H9 (cell line): Measurements from ENCODE around the gene SDK2. TPM values are rescaled to one million over a fixed set of nuclear protein-coding genes. Genes with fewer than 3 reads are reported as not detected.

Source experiments
- DNase-seq: peaks from one replicate; pipeline ENCODE4 v3.0.0-alpha.2; 2017
- H2AFZ ChIP-seq: one replicate; pipeline ENCODE4 v1.6.1; 2013; ENCODE audit warnings: mild to moderate bottlenecking, low read length, control low read depth, moderate library complexity
- H2AK5ac ChIP-seq: 2 replicates; pipeline ENCODE4 v1.6.1; 2013; ENCODE audit warnings: low read length, control low read depth, mixed read lengths; ENCODE audit not compliant: insufficient read length
- H2BK120ac ChIP-seq: one replicate; pipeline ENCODE4 v1.6.1; 2013; ENCODE audit warnings: low read depth, mild to moderate bottlenecking, low read length, control low read depth, inconsistent platforms; ENCODE audit not compliant: poor library complexity, severe bottlenecking
- H2BK12ac ChIP-seq: 2 replicates; pipeline ENCODE4 v1.6.1; 2013; ENCODE audit warnings: low read length, control low read depth, mixed read lengths, low read depth; ENCODE audit not compliant: insufficient read length
- H2BK15ac ChIP-seq: 2 replicates; pipeline ENCODE4 v1.6.1; 2013; ENCODE audit warnings: low read depth, low read length, control low read depth
- H2BK20ac ChIP-seq: one replicate; pipeline ENCODE4 v1.6.1; 2013; ENCODE audit warnings: low read depth, mild to moderate bottlenecking, low read length, control low read depth, inconsistent platforms; ENCODE audit not compliant: poor library complexity, severe bottlenecking
- H2BK5ac ChIP-seq: 2 replicates; pipeline ENCODE4 v1.6.1; 2013; ENCODE audit warnings: low read length, control low read depth, mixed read lengths; ENCODE audit not compliant: insufficient read length
- H3K14ac ChIP-seq: 2 replicates; pipeline ENCODE4 v1.6.1; 2013; ENCODE audit warnings: low read length, control low read depth; ENCODE audit not compliant: insufficient read depth
- H3K18ac ChIP-seq: 2 replicates; pipeline ENCODE4 v1.6.1; 2013; ENCODE audit warnings: low read depth, mild to moderate bottlenecking, mixed read lengths, low read length, control low read depth; ENCODE audit not compliant: insufficient read length
- H3K23ac ChIP-seq: 2 replicates; pipeline ENCODE4 v1.6.1; 2013; ENCODE audit warnings: low read length, control low read depth, mixed read lengths, low read depth; ENCODE audit not compliant: insufficient read length
- H3K23me2 ChIP-seq: 2 replicates; pipeline ENCODE4 v1.6.1; 2013; ENCODE audit warnings: low read depth, mild to moderate bottlenecking, mixed read lengths, low read length, control low read depth; ENCODE audit not compliant: insufficient read length, poor library complexity, severe bottlenecking
- H3K27ac ChIP-seq: 2 replicates; pipeline ENCODE4 v1.5.1; 2013; ENCODE audit warnings: low read length, control low read depth, mixed read lengths, low read depth; ENCODE audit not compliant: insufficient read length
- H3K27me3 ChIP-seq: 2 replicates; pipeline ENCODE4 v1.6.1; 2013; ENCODE audit warnings: low read length, control low read depth, inconsistent platforms; ENCODE audit not compliant: insufficient read depth
- H3K4ac ChIP-seq: 2 replicates; pipeline ENCODE4 v1.6.1; 2013; ENCODE audit warnings: low read depth, mild to moderate bottlenecking, control low read depth, inconsistent platforms, low read length, moderate library complexity
- H3K4me1 ChIP-seq: 2 replicates; pipeline ENCODE4 v1.6.1; 2013; ENCODE audit warnings: low read length, control low read depth, inconsistent platforms; ENCODE audit not compliant: insufficient read depth
- H3K4me2 ChIP-seq: 2 replicates; pipeline ENCODE4 v1.6.1; 2013; ENCODE audit warnings: low read length, control low read depth, mixed read lengths; ENCODE audit not compliant: insufficient read length, insufficient read depth
- H3K56ac ChIP-seq: 2 replicates; pipeline ENCODE4 v1.6.1; 2013; ENCODE audit warnings: low read depth, mild to moderate bottlenecking, mixed read lengths, low read length, control low read depth; ENCODE audit not compliant: insufficient read length
- H3K79me1 ChIP-seq: 2 replicates; pipeline ENCODE4 v1.6.1; 2013; ENCODE audit warnings: low read depth, mild to moderate bottlenecking, moderate library complexity, low read length, control low read depth, inconsistent platforms; ENCODE audit not compliant: insufficient read depth, poor library complexity, severe bottlenecking
- H3K79me2 ChIP-seq: 2 replicates; pipeline ENCODE4 v1.6.1; 2013; ENCODE audit warnings: low read length, control low read depth, inconsistent platforms; ENCODE audit not compliant: insufficient read depth
- H3K9ac ChIP-seq: 2 replicates; pipeline ENCODE4 v1.6.1; 2013; ENCODE audit warnings: low read length, control low read depth, mixed read lengths; ENCODE audit not compliant: insufficient read length; ENCODE audit errors: extremely low read depth
- H3K9me3 ChIP-seq: one replicate; pipeline ENCODE4 v1.6.1; 2013; ENCODE audit warnings: low read depth, low read length, inconsistent platforms; ENCODE audit not compliant: control insufficient read depth
- H3T11ph ChIP-seq: one replicate; pipeline ENCODE4 v1.6.1; 2013; ENCODE audit warnings: mild to moderate bottlenecking, low read length, control low read depth, inconsistent platforms
- H4K20me1 ChIP-seq: one replicate; pipeline ENCODE4 v1.6.1; 2013; ENCODE audit not compliant: control insufficient read depth, insufficient read length, insufficient read depth
- H4K5ac ChIP-seq: 2 replicates; pipeline ENCODE4 v1.6.1; 2013; ENCODE audit warnings: low read depth, mild to moderate bottlenecking, mixed read lengths, low read length, control low read depth; ENCODE audit not compliant: insufficient read length
- H4K8ac ChIP-seq: replicated peaks from 2 replicates; pipeline ENCODE4 v1.6.1; 2013; ENCODE audit warnings: low read length, control low read depth, mixed read lengths, low read depth; ENCODE audit not compliant: insufficient read length
- H4K91ac ChIP-seq: 2 replicates; pipeline ENCODE4 v1.6.1; 2013; ENCODE audit warnings: low read depth, mild to moderate bottlenecking, moderate library complexity, mixed read lengths, low read length, control low read depth; ENCODE audit not compliant: insufficient read length
- H3K27ac Mint-ChIP-seq, 3 experiments: 2 replicates in 2 of 3; 3 replicates in 1 of 3; pipeline ENCODE4 v1.8.0; 2020 to 2021; ENCODE audit warnings: mixed read lengths in 3 of 3, mild to moderate bottlenecking in 1 of 3, moderate library complexity in 1 of 3
- H3K27me3 Mint-ChIP-seq: 2 replicates; pipeline ENCODE4 v1.8.0; 2021; ENCODE audit warnings: low read depth, mild to moderate bottlenecking, moderate library complexity, mixed read lengths
- H3K36me3 Mint-ChIP-seq, 3 experiments: 2 replicates in 2 of 3; 3 replicates in 1 of 3; pipeline ENCODE4 v1.8.0; 2020 to 2021; ENCODE audit warnings: low read depth in 3 of 3, mixed read lengths in 3 of 3; ENCODE audit not compliant: insufficient read depth in 1 of 3
- H3K4me1 Mint-ChIP-seq, 2 experiments: 2 replicates each; pipeline ENCODE4 v1.8.0; 2020; ENCODE audit warnings: mixed read lengths in 2 of 2
- H3K4me3 Mint-ChIP-seq, 2 experiments: 2 replicates in 1 of 2; 3 replicates in 1 of 2; pipeline ENCODE4 v1.8.0; 2020 to 2021; ENCODE audit warnings: mild to moderate bottlenecking in 2 of 2, mixed read lengths in 2 of 2, moderate library complexity in 1 of 2
- H3K9me3 Mint-ChIP-seq, 2 experiments: 2 replicates in 1 of 2; 3 replicates in 1 of 2; pipeline ENCODE4 v1.8.0; 2020; ENCODE audit warnings: mild to moderate bottlenecking in 2 of 2, mixed read lengths in 2 of 2, moderate library complexity in 1 of 2
- CTCF ChIP-seq: fragments of 200-600 bp; sonication (generic); conservative IDR thresholded peaks from 3 replicates; pipeline ENCODE4 v1.8.0; 2021; ENCODE audit warnings: antibody characterized with exemption, mild to moderate bottlenecking
- WGBS: extraction: QIAGEN DNeasy Blood & Tissue Kit; methylation state at CpG from one replicate; pipeline ENCODE4 v1.1.7; 2013; ENCODE audit warnings: missing lambda C conversion rate, low lambda C conversion rate, mixed read lengths; ENCODE audit not compliant: insufficient read length; ENCODE audit errors: extremely low coverage; 5-methylcytosine and 5-hydroxymethylcytosine counted together
- total RNA-seq: library from RNA; stranded (reverse); gene quantifications from 2 replicates; pipeline ENCODE4 v1.2.1, GENCODE V29; 2021

Gene SDK2
- total RNA-seq, 1 experiment from 2014 or later, result 9.1 TPM

- Histone ChIP-seq H3K79me1 (no peaks in the 10 kb centered on the region), H3K9me3 (no peaks in the 10 kb centered on the region), H3K9ac (no peak overlapping the region), H3K4ac (no peak overlapping the region), H3K14ac (no peak overlapping the region), H3K27ac (no peak overlapping the region), H3K23me2 (no peaks in the 10 kb centered on the region), H2BK20ac (no peak overlapping the region), H3K4me2 (no peak overlapping the region), H3K79me2 (no peaks in the 10 kb centered on the region), H3K27me3 (no peaks in the 10 kb centered on the region), H2BK5ac (no peak overlapping the region), H2BK15ac (no peak overlapping the region), H3K4me1 (peaks cover 4% of the 10 kb centered on the region; the same call in 1 of the 2 replicates), H4K20me1 (no peaks in the 10 kb centered on the region), H4K91ac (no peak overlapping the region), H4K5ac (no peak overlapping the region), H3T11ph (no peak overlapping the region), H2BK12ac (no peak overlapping the region), H3K56ac (no peak overlapping the region), H2AK5ac (no peak overlapping the region), H2BK120ac (no peak overlapping the region), H4K8ac (no peak overlapping the region), H3K23ac (no peak overlapping the region), H3K18ac (no peak overlapping the region), H2AFZ (no peak overlapping the region)
- Mint-ChIP-seq H3K27ac (no peak overlapping the region), H3K4me3 (no peak overlapping the region), H3K9me3 (no peaks in the 10 kb centered on the region), H3K27me3 (0 out of 2 replicates have a peak, but pooled peaks cover 2% of the 10 kb centered on the region), H3K4me1 (peaks cover 34 to 39% of the 10 kb centered on the region in 2 experiments), H3K36me3 (peaks cover 0 to 7% (median 0%) of the 10 kb centered on the region in 3 experiments; a peak in 2 of 7 replicates)
- no peak for DNase-seq
- no peak for TF ChIP-seq CTCF
- no CpG with 5 or more reads among the region's 2 CpGs for WGBS
These were observed 342.9 kb downstream of the SDK2 start for GRCh38 chr17:73301369-73301768.
